K562 (cell line): ENCODE data around the gene MON1A. TPM values are rescaled to one million over a fixed set of nuclear protein-coding genes. Genes with fewer than 3 reads are reported as not detected.
A peak's percentile ranks its signal among the peaks of the same experiment; 100 is the strongest.

Experiments
- ATAC-seq: fragments of 200-7000 bp; cut with Tn5 transposase; 3 replicates; pipeline ENCODE4 v1.9.1; 2020; ENCODE audit warnings: moderate library complexity
- BruUV-seq: library from RNA; stranded (reverse); fragments of 400-500 nt; replicated peaks from 2 replicates; lab custom pipeline; 2021; lab: Mats Ljungman, UMichigan
- CTCF ChIA-PET: fragments of 300-600 bp; formaldehyde crosslinking; extraction: SDS; loops from one replicate; lab custom pipeline; 2021; ENCODE audit warnings: low intra/inter-chr PET ratio; lab: Yijun Ruan, JAX
- POLR2A ChIA-PET: fragments of 300-600, 350-650 bp; sonication (Branson Sonifier 250); formaldehyde crosslinking; extraction: SDS; loops from one replicate; lab custom pipeline; 2021; ENCODE audit warnings: antibody characterized with exemption, inconsistent platforms; lab: Yijun Ruan, JAX
- DNase-seq, 4 experiments: peaks; one replicate each; pipeline versions ENCODE4 v3.0.0 to v3.0.0-alpha.2; 2011 to 2018; ENCODE audit warnings: low spot score in 3 of 4, mixed read lengths in 3 of 4; ENCODE audit errors: extremely low read depth in 1 of 4
- FAIRE-seq: peaks from 2 replicates; lab custom pipeline; 2011; peaks lifted over from hg19 to GRCh38; lab: Jason Lieb, UNC
- H2AFZ ChIP-seq: 2 replicates; pipeline ENCODE4 v1.6.0; 2011; ENCODE audit warnings: low read depth, low read length, control low read depth, inconsistent platforms
- H3K27ac ChIP-seq: fragments of 200-600 bp; 3 replicates; pipeline ENCODE4 v1.8.0; 2011; ENCODE audit warnings: low read depth, mild to moderate bottlenecking, control low read depth, inconsistent platforms, low read length, moderate library complexity, mixed read lengths; ENCODE audit errors: extremely low read depth
- H3K27me3 ChIP-seq, 2 experiments: fragments of 300-600 bp in 1 of 2; 2 replicates in 1 of 2; 3 replicates in 1 of 2; pipeline versions ENCODE4 v1.6.0 to v1.8.0; 2011; ENCODE audit warnings: inconsistent platforms in 2 of 2, low read length in 2 of 2, mild to moderate bottlenecking in 1 of 2, mixed read lengths in 1 of 2, moderate library complexity in 1 of 2; ENCODE audit not compliant: control insufficient read depth in 2 of 2, insufficient read depth in 2 of 2
- H3K36me3 ChIP-seq: fragments of 300-600 bp; 3 replicates; pipeline ENCODE4 v1.8.0; 2011; ENCODE audit warnings: mild to moderate bottlenecking, low read length, inconsistent platforms; ENCODE audit not compliant: control insufficient read depth, insufficient read depth
- H3K4me1 ChIP-seq, 2 experiments: fragments of 200-600 bp in 1 of 2; replicated peaks in 1 of 2; 2 replicates in 1 of 2; 3 replicates in 1 of 2; pipeline versions ENCODE4 v1.5.1 to v1.8.0; 2011; ENCODE audit warnings: inconsistent platforms in 2 of 2, low read length in 2 of 2, mild to moderate bottlenecking in 1 of 2, mixed read lengths in 1 of 2, moderate library complexity in 1 of 2; ENCODE audit not compliant: control insufficient read depth in 2 of 2, insufficient read depth in 2 of 2
- H3K4me2 ChIP-seq: 2 replicates; pipeline ENCODE4 v1.6.1; 2011; ENCODE audit warnings: low read length, control low read depth, inconsistent platforms, mixed read lengths; ENCODE audit not compliant: insufficient read depth
- H3K4me3 ChIP-seq: fragments of 200-600 bp; sonication (generic), shearing (Covaris generic); 2 replicates; pipeline ENCODE4 v1.5.1; 2016; ENCODE audit warnings: control low read depth, inconsistent platforms
- H3K79me2 ChIP-seq: fragments of 200-600 bp; 3 replicates; pipeline ENCODE4 v1.8.0; 2011; ENCODE audit warnings: low read length, inconsistent platforms; ENCODE audit not compliant: control insufficient read depth, insufficient read depth
- H3K9ac ChIP-seq, 2 experiments: 2 replicates each; pipeline versions ENCODE4 v1.6.0 to v1.6.1; 2011; ENCODE audit warnings: low read depth in 2 of 2, low read length in 2 of 2, control low read depth in 1 of 2, inconsistent platforms in 1 of 2, mild to moderate bottlenecking in 1 of 2, mixed read lengths in 1 of 2; ENCODE audit not compliant: insufficient read depth in 1 of 2
- H3K9me1 ChIP-seq: one replicate; pipeline ENCODE4 v1.6.0; 2011; ENCODE audit warnings: inconsistent platforms, mild to moderate bottlenecking, low read length, moderate library complexity; ENCODE audit not compliant: control insufficient read depth, insufficient read depth
- H3K9me3 ChIP-seq: replicated peaks from 2 replicates; pipeline ENCODE4 v1.5.1; 2011; ENCODE audit warnings: low read depth, low read length, inconsistent platforms; ENCODE audit not compliant: control insufficient read depth, insufficient read depth
- H4K20me1 ChIP-seq: replicated peaks from 2 replicates; pipeline ENCODE4 v1.6.1; 2011; ENCODE audit warnings: low read length, inconsistent platforms, mixed read lengths; ENCODE audit not compliant: control insufficient read depth, insufficient read depth
- ARID3A ChIP-seq: IDR thresholded peaks from 2 replicates; pipeline ENCODE4 v1.6.1; 2012; ENCODE audit warnings: low read depth, low read length, improper control_type of control experiment, borderline replicate concordance
- DACH1 ChIP-seq: fragments of 450-650 bp; IDR thresholded peaks from 2 replicates; pipeline ENCODE4 v1.6.1; 2018; ENCODE audit not compliant: partially characterized antibody
- GATAD2B ChIP-seq: fragments of 450-650 bp; IDR thresholded peaks from 2 replicates; pipeline ENCODE4 v1.6.1; 2017; ENCODE audit warnings: mild to moderate bottlenecking, borderline replicate concordance
- RBM25 ChIP-seq: fragments of 200-400 bp; formaldehyde crosslinking; IDR thresholded peaks from 2 replicates; pipeline ENCODE4 v1.6.1; 2018; ENCODE audit warnings: low read length, low read depth, moderate library complexity; ENCODE audit not compliant: severe bottlenecking
- RBM39 ChIP-seq: fragments of 200-400 bp; formaldehyde crosslinking; optimal IDR thresholded peaks from 2 replicates; pipeline ENCODE3; 2018; ENCODE audit warnings: low read depth, low read length
- SMC3 ChIP-seq: conservative IDR thresholded peaks from 2 replicates; pipeline ENCODE4 v1.6.1; 2011; ENCODE audit warnings: low read depth, low read length, improper control_type of control experiment; ENCODE audit not compliant: insufficient read depth
- ZFP36 ChIP-seq: fragments of 150-350 bp; IDR thresholded peaks from 2 replicates; pipeline ENCODE4 v1.6.1; 2018; ENCODE audit warnings: low read length, low read depth; ENCODE audit not compliant: partially characterized antibody
- WGBS: fragments of 100-300 bp; shearing (Covaris generic); methylation state at CpG from one replicate; pipeline ENCODE4 v1.1.6; 2016; ENCODE audit warnings: low coverage, mixed read lengths; ENCODE audit not compliant: insufficient coverage; ENCODE audit errors: missing lambda C conversion rate; 5-methylcytosine and 5-hydroxymethylcytosine counted together
- in situ Hi-C: fragments of 300-500 bp; cut with MboI; formaldehyde crosslinking; loops from 4 replicates; pipeline ENCODE4 v1.15.0; 2018; ENCODE audit warnings: inconsistent platforms, mixed read lengths
- intact Hi-C: fragments of 100-400 bp; cut with micrococcal nuclease; formaldehyde crosslinking; loops from 2 replicates; pipeline ENCODE4 v1.14.2; 2022
- polyA plus RNA-seq, 8 experiments: library from polyadenylated mRNA; depleted of rRNA in 4 of 8; stranded (reverse) in 5 of 8; unstranded in 3 of 8; fragments of >200 nt; fragmentation: Nextera tagmentation in 2 of 8; fragmentation: Illumina TruSeq in 1 of 8; extraction: Ambion mirVana in 2 of 8; extraction: Trizol in 1 of 8; gene quantifications; 2 replicates each; pipeline versions ENCODE4 v1.2.1 to v1.2.3, GENCODE V29; 2011 to 2014; ENCODE audit warnings: inconsistent platforms in 1 of 8, missing spikeins in 1 of 8
- total RNA-seq, 7 experiments: library from RNA; depleted of rRNA in 6 of 7; stranded (reverse); fragments of >200 nt in 6 of 7; fragmentation: Illumina TruSeq in 2 of 7; extraction: Trizol in 2 of 7; gene quantifications; 2 replicates each; pipeline versions ENCODE4 v1.2.1 to v1.2.3, GENCODE V29; 2011 to 2021; ENCODE audit warnings: low replicate concordance in 1 of 7

MON1A gene
- total and polyA plus RNA-seq, 9 of the 15 experiments (the other 6 are each of a cell fraction or from before 2014, with no cell fraction given) = 1.1 to 13.8 (median 6.8) TPM

GRCh38 chr3:49911124-49911420 is 18.5 kb downstream of the MON1A start:
- no peak overlapping the region for H3K4me2 ChIP-seq
- H3K4me1 ChIP-seq = peaks cover 27 to 37% of the 10 kb centered on the region in 2 experiments
- H3K27me3 ChIP-seq = no peaks in the 10 kb centered on the region
- H3K27ac ChIP-seq = no peak overlapping the region
- no peak overlapping the region for H2AFZ ChIP-seq
- FAIRE-seq = no peak
- H3K9ac ChIP-seq = no peak overlapping the region
- no peaks in the 10 kb centered on the region for H4K20me1 ChIP-seq
- H3K9me3 ChIP-seq = no peaks in the 10 kb centered on the region
- intact Hi-C loops = no loop called here
- peaks cover 30% of the 10 kb centered on the region; the same call in 2 of the 3 replicates for H3K36me3 ChIP-seq
- in situ Hi-C loops = no loop called here
- no peak for TF ChIP-seq ARID3A
- TF ChIP-seq RBM39 = no peak
- peak; percentile 20 for TF ChIP-seq RBM25
- TF ChIP-seq ZFP36 = peak; percentile 34
- peak; percentile 95 for TF ChIP-seq DACH1
- no peak for TF ChIP-seq SMC3
- TF ChIP-seq GATAD2B = 0 out of 2 replicates have a peak, but pooled peaks have one; percentile 31
- H3K9me1 ChIP-seq = peaks cover 2% of the 10 kb centered on the region
- no peak for DNase-seq
- BruUV-seq = no TSS peak
- no peak for ATAC-seq
- POLR2A ChIA-PET = interaction anchor here (1.2 kb wide), 1 partner anchor 19 kb away, joined by 3 read pairs; the partner anchor contains the start of gene MON1A
- H3K79me2 ChIP-seq = no peaks in the 10 kb centered on the region; the same call in 2 of the 3 replicates
- H3K4me3 ChIP-seq = no peak overlapping the region
- CTCF ChIA-PET = no interaction called here
- 95% methylated on average over 2 of the region's 2 CpGs for WGBS
